Measurements from ENCODE around the gene CDC42EP2. TPM values are rescaled to one million over a fixed set of nuclear protein-coding genes. Genes with fewer than 3 reads are reported as not detected.

CDC42EP2 gene
- polyA plus RNA-seq, 2 of the 4 experiments (the other 2 are of a cell fraction) = 3.0 to 8.5 TPM

DNA sequence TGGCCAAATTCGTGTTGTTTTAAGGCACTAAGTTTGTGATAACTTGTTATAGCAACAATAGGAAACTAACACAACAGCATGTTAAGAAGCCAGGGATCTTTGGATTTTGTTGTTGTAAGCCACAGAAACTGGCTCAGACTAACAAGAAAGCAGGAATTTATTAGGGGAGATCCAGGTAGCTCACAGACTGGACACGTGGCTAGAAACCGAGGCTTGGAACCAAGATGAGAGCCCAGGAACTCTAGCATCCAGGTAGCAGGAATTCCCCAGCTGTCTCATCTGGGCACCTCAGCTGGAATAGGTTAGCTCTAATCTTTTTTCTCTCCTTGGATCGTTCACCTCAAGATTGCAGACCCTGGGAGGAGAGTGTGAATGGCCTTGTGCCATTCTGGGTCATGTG lies 28.0 kb upstream of the CDC42EP2 start:
- CTCF ChIA-PET = interaction anchor here (1.0 to 78.3 kb wide), 3 partner anchors 6 to 64 kb away, joined by 3 to 3090 read pairs (median 3090); partner anchors contain the start of genes CDC42EP2, DPF2, POLA2 and TIGD3
- H3K4me1 ChIP-seq = peaks cover 15% of the 10 kb centered on the region
- no peak overlapping the region for H3K4me3 ChIP-seq
- TF ChIP-seq JUN (IDR thresholded peaks at IDR 0.05) (no peak), TP53 (CRISPR knock-in tag; IDR thresholded peaks at IDR 0.05) (no peak), ZFP36 (IDR thresholded peaks at IDR 0.05; ENCODE audit: borderline replicate concordance, partially characterized antibody) (no peak), PHF8 (IDR thresholded peaks at IDR 0.05; ENCODE audit: borderline replicate concordance, low read depth) (no peak), RFX5 (IDR thresholded peaks at IDR 0.05) (no peak), CHD2 (IDR thresholded peaks at IDR 0.05; ENCODE audit: low read length, partially characterized antibody) (no peak), HOXB13 (CRISPR knock-in tag; IDR thresholded peaks at IDR 0.05; ENCODE audit: low read depth) (no peak), KDM5A (IDR thresholded peaks at IDR 0.05) (no peak)
- TF ChIP-seq, protein P1, sequence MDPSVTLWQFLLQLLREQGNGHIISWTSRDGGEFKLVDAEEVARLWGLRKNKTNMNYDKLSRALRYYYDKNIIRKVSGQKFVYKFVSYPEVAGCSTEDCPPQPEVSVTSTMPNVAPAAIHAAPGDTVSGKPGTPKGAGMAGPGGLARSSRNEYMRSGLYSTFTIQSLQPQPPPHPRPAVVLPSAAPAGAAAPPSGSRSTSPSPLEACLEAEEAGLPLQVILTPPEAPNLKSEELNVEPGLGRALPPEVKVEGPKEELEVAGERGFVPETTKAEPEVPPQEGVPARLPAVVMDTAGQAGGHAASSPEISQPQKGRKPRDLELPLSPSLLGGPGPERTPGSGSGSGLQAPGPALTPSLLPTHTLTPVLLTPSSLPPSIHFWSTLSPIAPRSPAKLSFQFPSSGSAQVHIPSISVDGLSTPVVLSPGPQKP (IDR thresholded peaks at IDR 0.05; ENCODE audit: low read depth, low read length) = no peak
- TF ChIP-seq, protein P2, sequence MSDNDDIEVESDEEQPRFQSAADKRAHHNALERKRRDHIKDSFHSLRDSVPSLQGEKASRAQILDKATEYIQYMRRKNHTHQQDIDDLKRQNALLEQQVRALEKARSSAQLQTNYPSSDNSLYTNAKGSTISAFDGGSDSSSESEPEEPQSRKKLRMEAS (IDR thresholded peaks at IDR 0.05) = no peak
- no peaks in the 10 kb centered on the region for H3K9me3 ChIP-seq
- no peak overlapping the region for H3K4me2 ChIP-seq
- 79% methylated on average over 4 of the region's 4 CpGs for WGBS (ENCODE audit: missing lambda C conversion rate)
- no peak for ATAC-seq
- POLR2A ChIA-PET = no interaction called here
- no peak for DNase-seq (ENCODE audit: low read depth in 1 of 2, low spot score in 1 of 2)
- no peak for FAIRE-seq
- no peak overlapping the region for H3K27ac ChIP-seq

DNA sequence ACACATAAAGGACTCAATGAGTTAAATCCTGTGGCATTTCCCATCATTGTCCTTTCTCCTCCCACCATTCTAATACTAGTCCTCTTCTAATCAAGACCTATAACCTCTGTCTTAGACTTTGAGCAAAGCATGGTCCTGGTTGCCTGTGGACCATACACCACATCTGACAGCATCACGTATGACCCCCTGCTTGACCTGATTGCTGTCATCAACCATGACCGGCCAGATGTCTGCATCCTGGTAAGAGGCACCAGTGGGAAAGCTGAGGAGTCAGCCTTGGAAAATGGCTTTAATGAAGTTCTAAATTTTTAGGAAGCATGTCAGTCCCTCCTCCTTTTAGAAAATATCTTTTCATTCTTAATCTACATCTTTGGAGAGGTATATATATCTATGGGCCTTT lies 27.1 kb upstream of the CDC42EP2 start:
- no peak overlapping the region for H3K27ac ChIP-seq
- ChIA-PET CTCF (interaction anchor here (1.0 to 78.3 kb wide), 3 partner anchors 7 to 65 kb away, joined by 3 to 3090 read pairs (median 3090); partner anchors contain the start of genes CDC42EP2, DPF2, POLA2 and TIGD3), POLR2A (no interaction called here)
- FAIRE-seq = no peak
- H3K4me2 ChIP-seq = no peak overlapping the region
- WGBS (ENCODE audit: missing lambda C conversion rate) = 95% methylated on average over 2 of the region's 2 CpGs
- ATAC-seq = no peak
- no peak overlapping the region for H3K4me3 ChIP-seq
- H3K9me3 ChIP-seq = no peaks in the 10 kb centered on the region
- DNase-seq (ENCODE audit: low read depth in 1 of 2, low spot score in 1 of 2) = no peak
- peaks cover 25% of the 10 kb centered on the region for H3K4me1 ChIP-seq
- TF ChIP-seq HEYL (CRISPR knock-in tag; IDR thresholded peaks at IDR 0.05) (no peak), JUN (IDR thresholded peaks at IDR 0.05) (no peak), TFCP2L1 (CRISPR knock-in tag; IDR thresholded peaks at IDR 0.05) (no peak), RARB (CRISPR knock-in tag; IDR thresholded peaks at IDR 0.05) (no peak), HOXB13 (CRISPR knock-in tag; IDR thresholded peaks at IDR 0.05; ENCODE audit: low read depth) (no peak), HOXB5 (CRISPR knock-in tag; IDR thresholded peaks at IDR 0.05) (no peak), TP53 (CRISPR knock-in tag; IDR thresholded peaks at IDR 0.05) (no peak), NFE2L2 (conservative IDR thresholded peaks at IDR 0.05; ENCODE audit: low read length) (no peak), CEBPB (IDR thresholded peaks at IDR 0.05) (no peak), EP300 (IDR thresholded peaks at IDR 0.05) (no peak)
- TF ChIP-seq, protein P3, sequence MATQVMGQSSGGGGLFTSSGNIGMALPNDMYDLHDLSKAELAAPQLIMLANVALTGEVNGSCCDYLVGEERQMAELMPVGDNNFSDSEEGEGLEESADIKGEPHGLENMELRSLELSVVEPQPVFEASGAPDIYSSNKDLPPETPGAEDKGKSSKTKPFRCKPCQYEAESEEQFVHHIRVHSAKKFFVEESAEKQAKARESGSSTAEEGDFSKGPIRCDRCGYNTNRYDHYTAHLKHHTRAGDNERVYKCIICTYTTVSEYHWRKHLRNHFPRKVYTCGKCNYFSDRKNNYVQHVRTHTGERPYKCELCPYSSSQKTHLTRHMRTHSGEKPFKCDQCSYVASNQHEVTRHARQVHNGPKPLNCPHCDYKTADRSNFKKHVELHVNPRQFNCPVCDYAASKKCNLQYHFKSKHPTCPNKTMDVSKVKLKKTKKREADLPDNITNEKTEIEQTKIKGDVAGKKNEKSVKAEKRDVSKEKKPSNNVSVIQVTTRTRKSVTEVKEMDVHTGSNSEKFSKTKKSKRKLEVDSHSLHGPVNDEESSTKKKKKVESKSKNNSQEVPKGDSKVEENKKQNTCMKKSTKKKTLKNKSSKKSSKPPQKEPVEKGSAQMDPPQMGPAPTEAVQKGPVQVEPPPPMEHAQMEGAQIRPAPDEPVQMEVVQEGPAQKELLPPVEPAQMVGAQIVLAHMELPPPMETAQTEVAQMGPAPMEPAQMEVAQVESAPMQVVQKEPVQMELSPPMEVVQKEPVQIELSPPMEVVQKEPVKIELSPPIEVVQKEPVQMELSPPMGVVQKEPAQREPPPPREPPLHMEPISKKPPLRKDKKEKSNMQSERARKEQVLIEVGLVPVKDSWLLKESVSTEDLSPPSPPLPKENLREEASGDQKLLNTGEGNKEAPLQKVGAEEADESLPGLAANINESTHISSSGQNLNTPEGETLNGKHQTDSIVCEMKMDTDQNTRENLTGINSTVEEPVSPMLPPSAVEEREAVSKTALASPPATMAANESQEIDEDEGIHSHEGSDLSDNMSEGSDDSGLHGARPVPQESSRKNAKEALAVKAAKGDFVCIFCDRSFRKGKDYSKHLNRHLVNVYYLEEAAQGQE (IDR thresholded peaks at IDR 0.05) = no peak
- TF ChIP-seq, protein P4, sequence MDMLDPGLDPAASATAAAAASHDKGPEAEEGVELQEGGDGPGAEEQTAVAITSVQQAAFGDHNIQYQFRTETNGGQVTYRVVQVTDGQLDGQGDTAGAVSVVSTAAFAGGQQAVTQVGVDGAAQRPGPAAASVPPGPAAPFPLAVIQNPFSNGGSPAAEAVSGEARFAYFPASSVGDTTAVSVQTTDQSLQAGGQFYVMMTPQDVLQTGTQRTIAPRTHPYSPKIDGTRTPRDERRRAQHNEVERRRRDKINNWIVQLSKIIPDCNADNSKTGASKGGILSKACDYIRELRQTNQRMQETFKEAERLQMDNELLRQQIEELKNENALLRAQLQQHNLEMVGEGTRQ (IDR thresholded peaks at IDR 0.05) = no peak
- TF ChIP-seq, protein P5, sequence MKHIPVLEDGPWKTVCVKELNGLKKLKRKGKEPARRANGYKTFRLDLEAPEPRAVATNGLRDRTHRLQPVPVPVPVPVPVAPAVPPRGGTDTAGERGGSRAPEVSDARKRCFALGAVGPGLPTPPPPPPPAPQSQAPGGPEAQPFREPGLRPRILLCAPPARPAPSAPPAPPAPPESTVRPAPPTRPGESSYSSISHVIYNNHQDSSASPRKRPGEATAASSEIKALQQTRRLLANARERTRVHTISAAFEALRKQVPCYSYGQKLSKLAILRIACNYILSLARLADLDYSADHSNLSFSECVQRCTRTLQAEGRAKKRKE (CRISPR knock-in tag; IDR thresholded peaks at IDR 0.05; ENCODE audit: low read depth) = no peak
- TF ChIP-seq, protein P6, sequence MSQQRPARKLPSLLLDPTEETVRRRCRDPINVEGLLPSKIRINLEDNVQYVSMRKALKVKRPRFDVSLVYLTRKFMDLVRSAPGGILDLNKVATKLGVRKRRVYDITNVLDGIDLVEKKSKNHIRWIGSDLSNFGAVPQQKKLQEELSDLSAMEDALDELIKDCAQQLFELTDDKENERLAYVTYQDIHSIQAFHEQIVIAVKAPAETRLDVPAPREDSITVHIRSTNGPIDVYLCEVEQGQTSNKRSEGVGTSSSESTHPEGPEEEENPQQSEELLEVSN (IDR thresholded peaks at IDR 0.05; ENCODE audit: borderline replicate concordance, low read depth) = no peak
- TF ChIP-seq, protein P2 (IDR thresholded peaks at IDR 0.05) = no peak

All from A549 (cell line).